ENCODE results near the gene ASS1. TPM values are rescaled to one million over a fixed set of nuclear protein-coding genes. Genes with fewer than 3 reads are reported as not detected.

The ASS1 gene
- total and polyA plus RNA-seq, 2 donors (not counting 1 experiment from before 2014, with no cell fraction given) = 44.7 to 223 TPM

GRCh38 chr9:130468566-130468965 is 23.8 kb downstream of the ASS1 start:
- TF ChIP-seq CTCF (conservative IDR thresholded peaks at IDR 0.05 in 1 of 2, IDR thresholded peaks at IDR 0.05 in 1 of 2; ENCODE audit: low read depth in 1 of 2, low read length in 2 of 2) = no peak
- TF ChIP-seq EZH2 (IDR thresholded peaks at IDR 0.05; ENCODE audit: low read length, missing control alignments) = no peak
- no peaks in the 10 kb centered on the region for H3K79me2 ChIP-seq (ENCODE audit: control insufficient read depth, insufficient read depth, low read length)

GRCh38 chr9:130470269-130470668 is 25.5 kb downstream of the ASS1 start:
- H3K9ac ChIP-seq (ENCODE audit: insufficient read depth, low read length) = no peak overlapping the region
- H3K27ac ChIP-seq (ENCODE audit: insufficient read depth, low read length) = no peak overlapping the region
- H3K4me1 ChIP-seq (ENCODE audit: control insufficient read depth, extremely low read depth, insufficient read depth, low read length) = no peaks in the 10 kb centered on the region
- no peak overlapping the region for H3K4me2 ChIP-seq (ENCODE audit: extremely low read depth, insufficient read depth, low read length)
- no peaks in the 10 kb centered on the region for H3K79me2 ChIP-seq (ENCODE audit: control insufficient read depth, insufficient read depth, low read length)
- H3K27me3 ChIP-seq (ENCODE audit: control insufficient read depth, insufficient read depth, low read length) = no peaks in the 10 kb centered on the region
- no peaks in the 10 kb centered on the region for H3K36me3 ChIP-seq (ENCODE audit: control insufficient read depth, insufficient read depth, low read length)
- H4K20me1 ChIP-seq (ENCODE audit: control insufficient read depth, extremely low read depth, insufficient read depth, low read length) = no peaks in the 10 kb centered on the region
- no peak overlapping the region for H3K4me3 ChIP-seq (replicated peaks in 1 of 4; ENCODE audit: control extremely low read depth in 1 of 4, insufficient read depth in 1 of 4, low read depth in 3 of 4, low read length in 4 of 4)
- no peak for DNase-seq (ENCODE audit: low read depth in 2 of 2)
- no peak overlapping the region for H2AFZ ChIP-seq (ENCODE audit: low read length)
- no peaks in the 10 kb centered on the region for H3K9me3 ChIP-seq (ENCODE audit: control insufficient read depth, insufficient read depth, low read depth, low read length)
- no peak for TF ChIP-seq EZH2 (IDR thresholded peaks at IDR 0.05; ENCODE audit: low read length, missing control alignments)
- no peak for TF ChIP-seq CTCF (conservative IDR thresholded peaks at IDR 0.05 in 1 of 2, IDR thresholded peaks at IDR 0.05 in 1 of 2; ENCODE audit: low read depth in 1 of 2, low read length in 2 of 2)

More at GRCh38 chr9:130468566-130468965, 23.8 kb downstream of the ASS1 start:
- Histone ChIP-seq H3K9me3 (ENCODE audit: control insufficient read depth, insufficient read depth, low read depth, low read length) (no peaks in the 10 kb centered on the region), H3K27ac (ENCODE audit: insufficient read depth, low read length) (no peak overlapping the region), H3K4me3 (replicated peaks in 1 of 4; ENCODE audit: control extremely low read depth in 1 of 4, insufficient read depth in 1 of 4, low read depth in 3 of 4, low read length in 4 of 4) (no peak overlapping the region), H2AFZ (ENCODE audit: low read length) (no peak overlapping the region), H3K36me3 (ENCODE audit: control insufficient read depth, insufficient read depth, low read length) (no peaks in the 10 kb centered on the region), H3K9ac (ENCODE audit: insufficient read depth, low read length) (no peak overlapping the region), H3K4me2 (ENCODE audit: extremely low read depth, insufficient read depth, low read length) (no peak overlapping the region), H4K20me1 (ENCODE audit: control insufficient read depth, extremely low read depth, insufficient read depth, low read length) (no peaks in the 10 kb centered on the region), H3K4me1 (ENCODE audit: control insufficient read depth, extremely low read depth, insufficient read depth, low read length) (no peaks in the 10 kb centered on the region), H3K27me3 (ENCODE audit: control insufficient read depth, insufficient read depth, low read length) (no peaks in the 10 kb centered on the region)
- DNase-seq (ENCODE audit: low read depth in 2 of 2) = no peak

- no peak for TF ChIP-seq EZH2 (IDR thresholded peaks at IDR 0.05; ENCODE audit: low read length, missing control alignments)
- TF ChIP-seq CTCF (conservative IDR thresholded peaks at IDR 0.05 in 1 of 2, IDR thresholded peaks at IDR 0.05 in 1 of 2; ENCODE audit: low read depth in 1 of 2, low read length in 2 of 2) = no peak
- H2AFZ ChIP-seq (ENCODE audit: low read length) = no peak overlapping the region
- H3K4me3 ChIP-seq (replicated peaks in 1 of 4; ENCODE audit: control extremely low read depth in 1 of 4, insufficient read depth in 1 of 4, low read depth in 3 of 4, low read length in 4 of 4) = no peak overlapping the region
- no peaks in the 10 kb centered on the region for H3K79me2 ChIP-seq (ENCODE audit: control insufficient read depth, insufficient read depth, low read length)
- H3K27ac ChIP-seq (ENCODE audit: insufficient read depth, low read length) = no peak overlapping the region
- H3K9me3 ChIP-seq (ENCODE audit: control insufficient read depth, insufficient read depth, low read depth, low read length) = no peaks in the 10 kb centered on the region
- no peaks in the 10 kb centered on the region for H3K36me3 ChIP-seq (ENCODE audit: control insufficient read depth, insufficient read depth, low read length)
- H3K9ac ChIP-seq (ENCODE audit: insufficient read depth, low read length) = no peak overlapping the region
- no peaks in the 10 kb centered on the region for H3K27me3 ChIP-seq (ENCODE audit: control insufficient read depth, insufficient read depth, low read length)
- H4K20me1 ChIP-seq (ENCODE audit: control insufficient read depth, extremely low read depth, insufficient read depth, low read length) = no peaks in the 10 kb centered on the region
- DNase-seq (ENCODE audit: low read depth in 2 of 2) = no peak
- no peaks in the 10 kb centered on the region for H3K4me1 ChIP-seq (ENCODE audit: control insufficient read depth, extremely low read depth, insufficient read depth, low read length)
- no peak overlapping the region for H3K4me2 ChIP-seq (ENCODE audit: extremely low read depth, insufficient read depth, low read length)
These were observed 26.2 kb downstream of the ASS1 start for GRCh38 chr9:130470950-130471349.

Data from fibroblast of lung (primary cell).